Raji (cell line): Measurements from ENCODE around the gene TMPRSS11B.

Experiments
- POLR2A ChIP-seq: IDR thresholded peaks from 2 replicates; pipeline ENCODE4 v1.6.1; 2011; ENCODE audit warnings: low read depth, low read length, control low read depth; ENCODE audit not compliant: insufficient read depth

The TMPRSS11B gene, protein sequence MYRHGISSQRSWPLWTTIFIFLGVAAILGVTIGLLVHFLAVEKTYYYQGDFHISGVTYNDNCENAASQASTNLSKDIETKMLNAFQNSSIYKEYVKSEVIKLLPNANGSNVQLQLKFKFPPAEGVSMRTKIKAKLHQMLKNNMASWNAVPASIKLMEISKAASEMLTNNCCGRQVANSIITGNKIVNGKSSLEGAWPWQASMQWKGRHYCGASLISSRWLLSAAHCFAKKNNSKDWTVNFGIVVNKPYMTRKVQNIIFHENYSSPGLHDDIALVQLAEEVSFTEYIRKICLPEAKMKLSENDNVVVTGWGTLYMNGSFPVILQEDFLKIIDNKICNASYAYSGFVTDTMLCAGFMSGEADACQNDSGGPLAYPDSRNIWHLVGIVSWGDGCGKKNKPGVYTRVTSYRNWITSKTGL

DNA sequence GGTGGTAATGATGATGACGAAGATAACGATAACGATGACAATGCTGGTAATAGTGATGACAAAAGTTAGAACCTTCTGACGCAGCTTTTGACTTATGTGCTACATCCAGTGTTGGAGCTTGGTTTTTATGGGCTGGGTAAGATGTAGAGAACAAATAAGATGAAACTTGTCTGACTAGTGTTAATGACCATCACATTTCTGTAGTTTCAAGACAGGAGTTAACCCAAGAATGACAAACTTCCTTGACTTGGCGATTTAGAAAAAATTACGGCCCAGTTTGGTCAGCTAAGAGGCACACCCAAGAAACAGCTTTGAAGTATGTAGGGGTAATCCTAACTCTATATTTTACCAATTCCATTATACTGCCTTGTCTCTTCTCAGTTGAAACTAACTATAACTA is at the start of gene TMPRSS11B:
Gene TMPRSS11B (minus strand): TSS at position 101 of the 400 bp plus-strand sequence. CDS start 136 bp downstream, outside the sequence.
- no peak for TF ChIP-seq POLR2A

DNA sequence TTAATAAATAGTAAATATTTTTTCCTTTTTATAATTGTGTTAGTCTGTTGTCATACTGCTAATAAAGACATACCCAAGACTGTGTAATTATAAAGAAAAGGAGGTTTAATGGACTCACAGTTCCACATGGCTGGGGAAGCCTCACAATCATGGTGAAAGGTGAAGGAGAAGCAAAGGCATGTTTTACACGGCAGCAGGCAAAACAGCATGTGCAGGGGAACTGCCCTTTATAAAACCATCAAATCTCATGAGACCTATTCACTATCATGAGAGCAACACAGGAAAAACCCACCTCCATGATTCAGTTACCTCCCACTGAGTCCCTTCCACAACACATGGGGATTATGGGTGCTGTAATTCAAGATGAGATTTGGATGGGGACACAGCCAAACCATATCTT is 45.8 kb upstream of the TMPRSS11B start:
- TF ChIP-seq POLR2A: no peak

DNA sequence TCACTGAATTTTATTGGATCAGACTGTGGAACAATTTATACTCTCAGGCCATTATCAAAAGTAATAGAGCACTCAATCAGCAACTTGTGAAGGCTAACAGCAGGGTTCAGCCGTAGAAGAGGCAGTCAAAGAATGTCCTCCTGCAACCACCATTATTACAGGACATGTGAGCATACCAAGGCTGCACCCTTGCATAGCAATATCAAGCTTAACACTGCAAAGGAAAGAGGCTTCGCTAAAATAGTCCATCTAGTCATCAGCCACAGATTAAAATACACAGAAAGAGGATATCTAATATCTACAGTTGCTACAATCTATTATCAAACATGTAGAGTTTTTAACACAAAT is 42.9 kb upstream of the TMPRSS11B start:
- no peak for TF ChIP-seq POLR2A

DNA sequence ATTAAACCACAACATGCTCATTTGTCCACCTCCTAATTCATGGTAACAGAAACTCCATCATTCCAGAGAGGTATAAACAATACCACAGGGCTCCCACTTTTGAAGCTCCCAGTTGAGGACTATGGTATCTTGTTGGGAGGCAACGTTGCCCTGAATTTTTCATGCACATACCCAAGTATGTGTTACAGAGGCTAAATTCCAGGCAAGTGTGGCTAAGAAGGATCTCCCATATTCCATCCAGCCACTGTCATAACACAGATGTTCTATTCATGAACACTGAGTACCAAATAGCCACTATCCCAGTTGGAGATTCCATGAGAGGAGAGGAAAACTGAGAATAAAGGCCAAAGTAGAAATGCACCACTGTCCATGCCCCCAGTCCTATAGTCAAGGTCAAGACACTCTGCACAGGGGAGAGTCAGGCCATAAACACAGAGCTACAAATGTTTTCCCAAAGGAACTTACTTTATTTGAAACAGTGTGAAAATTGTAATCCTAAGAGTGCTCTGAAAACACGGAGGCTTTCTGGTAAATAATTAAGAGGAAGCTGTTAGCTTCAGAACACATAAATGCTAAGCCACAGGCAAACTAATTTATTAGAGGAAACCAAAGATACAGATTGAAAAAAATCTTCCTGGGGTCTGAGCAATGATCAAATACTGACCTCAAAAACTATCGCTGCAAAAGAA is 42.4 kb upstream of the TMPRSS11B start:
- TF ChIP-seq POLR2A: no peak

DNA sequence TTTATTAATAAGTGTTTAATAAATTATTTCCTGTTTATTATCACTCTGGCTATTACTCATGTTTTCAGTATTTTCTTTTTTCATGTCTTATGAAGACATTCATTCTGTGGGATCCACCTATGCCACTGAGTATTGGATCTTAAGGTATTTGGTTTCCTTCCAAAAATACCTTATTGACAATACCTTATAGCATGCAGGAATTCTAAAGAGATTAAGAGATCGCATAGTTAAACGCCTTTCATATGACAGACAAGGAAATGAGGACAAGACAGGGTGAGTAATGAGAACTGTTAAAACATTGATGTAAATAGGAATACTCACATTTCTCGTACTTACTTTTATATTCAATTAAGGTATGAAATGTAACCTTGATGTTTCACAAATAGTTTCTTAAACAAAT is 38.2 kb upstream of the TMPRSS11B start:
- TF ChIP-seq POLR2A: no peak

DNA sequence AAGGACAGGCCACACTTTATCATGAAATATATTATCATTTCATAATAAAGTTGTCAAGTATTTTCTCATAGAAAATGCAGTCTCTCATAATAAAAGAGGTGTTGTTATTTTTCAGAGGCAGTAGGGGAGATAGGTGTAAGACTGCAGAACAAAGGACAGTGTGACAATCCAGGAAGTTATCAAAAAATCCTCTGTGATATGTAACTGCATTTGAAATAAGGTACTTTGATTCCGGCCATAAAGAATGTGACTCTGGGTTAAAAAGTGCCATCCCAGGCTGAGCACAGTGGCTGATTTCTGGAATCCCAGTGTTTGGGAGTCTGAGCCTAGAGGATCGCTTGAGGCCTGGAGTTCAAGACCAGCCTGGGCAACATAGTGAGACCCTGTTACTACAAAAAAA is 37.6 kb upstream of the TMPRSS11B start:
- TF ChIP-seq POLR2A: no peak

DNA sequence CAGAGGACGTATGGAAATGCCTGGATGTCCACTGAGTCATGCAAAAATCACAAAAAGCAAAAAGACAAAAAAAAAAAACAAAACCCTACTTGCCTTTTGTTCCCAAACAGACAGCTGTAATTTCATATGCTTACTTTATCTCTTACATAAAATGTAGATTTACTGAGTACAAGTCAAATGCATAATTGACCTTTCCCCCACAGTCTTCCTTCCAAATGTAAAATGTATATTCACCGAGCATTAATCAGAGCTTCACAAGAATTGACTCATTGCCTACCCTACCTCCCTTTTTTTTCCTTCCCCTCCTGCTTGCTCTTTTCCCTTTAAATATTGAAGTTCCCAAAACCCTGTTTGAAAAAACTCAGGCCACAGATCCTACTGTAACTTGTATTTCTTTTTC is 32.5 kb upstream of the TMPRSS11B start:
- TF ChIP-seq POLR2A: no peak

DNA sequence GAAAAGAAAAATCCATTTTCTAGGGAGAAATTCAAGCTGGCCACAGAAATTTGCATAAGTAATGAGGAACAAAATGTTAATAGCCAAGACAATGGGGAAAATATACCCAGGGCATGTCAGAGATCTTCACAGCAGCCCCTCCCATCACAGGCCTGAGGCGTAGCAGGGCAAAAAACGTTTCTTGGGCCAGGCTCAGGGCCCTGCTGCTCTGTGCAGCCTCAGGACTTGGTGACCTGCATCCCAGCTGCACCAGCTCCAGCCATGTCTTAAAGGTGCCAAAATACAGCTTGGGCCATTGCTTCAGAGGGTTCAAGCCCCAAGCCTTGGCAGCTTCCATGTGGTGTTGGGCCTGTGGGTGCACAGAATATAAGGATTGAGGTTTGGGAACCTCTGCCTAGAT is 32.1 kb upstream of the TMPRSS11B start:
- TF ChIP-seq POLR2A: no peak

DNA sequence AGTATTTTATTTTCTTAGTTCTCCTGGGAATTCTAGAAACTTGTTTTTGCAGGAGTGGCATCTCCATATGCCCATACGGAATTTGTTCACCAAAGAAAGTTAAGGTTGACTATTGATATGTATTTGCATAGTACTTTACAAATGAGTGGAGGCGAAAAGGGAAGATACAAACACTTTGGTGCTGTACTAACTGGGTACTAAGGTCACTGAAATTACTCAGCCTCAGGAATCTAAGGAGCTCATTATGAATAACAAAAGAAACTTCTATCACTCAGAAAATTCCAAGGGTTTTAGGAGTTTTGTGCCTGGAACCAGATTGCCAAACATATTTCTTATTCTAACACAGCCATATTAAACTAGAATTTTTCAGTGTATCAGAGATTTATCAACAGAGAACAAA is 27.4 kb upstream of the TMPRSS11B start:
- TF ChIP-seq POLR2A: no peak

DNA sequence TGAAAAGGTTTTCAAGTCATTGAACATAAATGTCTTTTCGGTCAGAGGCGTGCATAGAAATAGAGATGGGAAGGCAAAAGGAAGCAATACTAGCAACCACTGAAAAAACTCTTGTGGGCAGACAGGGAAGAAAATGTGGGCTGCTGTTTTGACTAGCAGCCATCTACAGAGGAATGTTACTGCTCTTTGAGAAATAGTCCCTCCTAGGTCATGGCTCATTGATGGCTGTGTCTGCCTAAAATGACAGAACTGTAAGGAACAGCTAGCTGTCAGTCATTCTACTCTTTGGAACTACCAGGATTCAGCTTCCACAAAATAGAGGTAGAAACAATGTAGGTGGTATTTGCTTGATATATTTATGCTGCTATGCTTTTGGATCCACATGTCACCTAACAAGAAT is 26.9 kb upstream of the TMPRSS11B start:
- no peak for TF ChIP-seq POLR2A

DNA sequence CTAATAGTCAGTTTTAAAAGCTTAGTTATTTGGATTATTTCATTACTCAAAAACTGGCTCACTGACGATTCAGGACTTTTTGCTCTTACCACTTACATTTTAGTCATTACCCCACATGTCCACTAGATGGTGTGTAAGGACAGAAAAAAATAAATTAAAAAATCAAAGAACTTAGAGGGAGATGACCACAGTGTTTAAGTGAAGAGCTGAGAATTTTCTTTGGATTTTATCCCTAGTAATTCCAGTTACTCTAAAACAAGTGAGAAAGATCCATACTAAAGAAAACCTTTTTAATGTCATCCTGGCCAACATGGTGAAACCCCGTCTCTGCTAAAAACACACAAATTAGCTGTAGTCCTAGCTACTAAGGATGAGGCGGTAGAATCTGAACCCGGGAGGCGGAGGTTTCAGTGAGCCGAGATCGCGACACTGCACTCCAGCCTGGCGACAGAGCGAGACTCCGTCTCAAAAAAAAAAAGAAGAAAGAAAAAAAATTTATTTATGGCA is 26.4 kb upstream of the TMPRSS11B start:
- TF ChIP-seq POLR2A: no peak

DNA sequence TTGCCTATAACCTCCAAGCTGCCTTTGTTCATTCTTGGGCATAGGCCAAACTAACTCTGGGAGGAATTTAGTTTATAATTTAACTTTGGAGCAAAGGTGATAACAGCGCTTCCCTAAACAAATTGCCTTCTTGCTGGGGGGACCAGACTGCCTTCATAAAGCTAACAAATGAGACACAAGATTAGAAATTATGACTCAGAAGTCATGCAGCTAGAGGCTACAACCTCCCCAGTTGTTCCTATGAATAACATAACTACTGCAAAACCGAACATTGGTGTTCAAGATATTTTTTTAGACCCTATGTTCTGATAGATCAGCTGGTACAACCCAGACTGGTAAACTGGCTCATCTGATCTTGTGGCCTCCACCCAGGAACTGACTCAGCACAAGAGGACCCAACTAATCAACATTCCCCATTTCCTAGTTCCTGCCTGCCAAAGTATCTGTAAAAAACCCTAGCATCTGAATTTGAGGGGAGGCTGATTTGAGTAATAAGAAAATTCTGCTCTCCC is 22.0 kb upstream of the TMPRSS11B start:
- no peak for TF ChIP-seq POLR2A

DNA sequence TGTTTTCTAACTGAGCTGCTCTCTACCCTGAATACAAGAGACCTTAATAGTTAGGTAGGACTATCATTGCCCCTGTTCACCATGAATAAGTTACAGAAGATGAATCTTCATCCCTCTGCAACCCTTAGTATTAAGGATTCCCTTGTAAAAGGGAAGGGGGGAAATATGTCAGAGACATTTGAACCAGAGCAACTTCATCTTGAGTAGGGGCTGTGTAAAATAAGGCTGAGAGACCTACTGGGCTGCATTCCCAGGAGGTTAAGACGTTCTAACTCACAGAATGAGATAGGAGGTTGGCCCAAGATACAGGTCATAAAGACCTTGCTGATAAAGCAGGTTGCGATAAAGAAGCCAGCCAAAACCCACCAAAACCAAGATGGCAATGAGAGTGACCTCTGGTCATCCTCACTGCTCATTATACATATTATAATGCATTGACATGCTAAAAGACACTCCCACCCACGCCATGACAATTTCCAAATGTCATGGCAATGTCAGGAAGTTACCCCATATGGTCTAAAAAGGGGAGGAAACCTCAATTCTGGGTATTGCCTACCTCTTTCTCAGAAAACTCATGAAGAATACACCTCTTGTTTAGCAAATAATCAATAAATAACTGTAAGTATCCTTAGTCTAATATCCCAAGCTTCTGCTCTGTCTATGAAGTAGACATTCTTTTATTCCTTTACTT is 19.5 kb upstream of the TMPRSS11B start:
- TF ChIP-seq POLR2A: no peak

DNA sequence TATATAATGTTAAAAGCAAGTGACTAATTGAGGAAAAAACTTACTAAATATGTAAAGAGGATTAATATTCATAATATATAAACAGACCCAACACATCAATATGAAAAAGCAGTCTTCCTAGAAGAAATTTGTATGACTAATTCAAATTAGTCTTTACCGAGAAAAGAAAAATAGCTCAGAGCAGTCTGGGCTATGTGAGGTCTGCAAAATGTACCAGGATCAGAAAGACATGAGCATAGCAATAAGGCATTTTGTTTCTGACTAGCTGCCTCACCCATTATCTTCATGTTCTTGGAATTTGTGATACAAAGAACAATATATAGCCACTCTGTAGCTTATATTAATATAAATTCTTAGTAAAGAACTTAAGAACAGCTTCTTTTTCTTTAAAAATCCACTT is 13.7 kb upstream of the TMPRSS11B start:
- TF ChIP-seq POLR2A: no peak

DNA sequence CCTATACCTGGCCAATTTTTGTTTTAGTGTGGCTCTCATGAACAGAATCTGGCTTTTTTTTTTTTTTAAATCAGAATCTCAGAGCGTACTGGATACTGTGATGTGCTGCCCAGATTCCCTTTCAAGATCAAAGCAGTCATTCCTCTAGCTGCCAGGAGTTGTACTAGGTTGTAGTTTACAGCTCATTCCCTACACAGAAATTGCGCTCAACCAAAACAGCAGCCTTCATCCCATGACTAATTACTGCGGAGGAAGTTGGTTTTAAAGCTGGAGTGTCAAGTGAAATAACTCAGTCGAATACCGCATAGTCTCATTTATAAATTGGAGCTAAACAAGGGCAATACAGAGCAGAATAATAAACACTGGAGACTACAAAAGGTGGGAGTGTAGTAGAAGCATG is 12.2 kb upstream of the TMPRSS11B start:
- TF ChIP-seq POLR2A: no peak
